Measurements from ENCODE around the gene HCFC1R1. TPM values are rescaled to one million over a fixed set of nuclear protein-coding genes. Genes with fewer than 3 reads are reported as not detected.

Gene HCFC1R1
- total RNA-seq, 1 experiment from 2014 or later: 75.4 TPM

GRCh38 chr16:3051494-3051893 is 27.8 kb upstream of the HCFC1R1 start:
- TF ChIP-seq, protein P1, sequence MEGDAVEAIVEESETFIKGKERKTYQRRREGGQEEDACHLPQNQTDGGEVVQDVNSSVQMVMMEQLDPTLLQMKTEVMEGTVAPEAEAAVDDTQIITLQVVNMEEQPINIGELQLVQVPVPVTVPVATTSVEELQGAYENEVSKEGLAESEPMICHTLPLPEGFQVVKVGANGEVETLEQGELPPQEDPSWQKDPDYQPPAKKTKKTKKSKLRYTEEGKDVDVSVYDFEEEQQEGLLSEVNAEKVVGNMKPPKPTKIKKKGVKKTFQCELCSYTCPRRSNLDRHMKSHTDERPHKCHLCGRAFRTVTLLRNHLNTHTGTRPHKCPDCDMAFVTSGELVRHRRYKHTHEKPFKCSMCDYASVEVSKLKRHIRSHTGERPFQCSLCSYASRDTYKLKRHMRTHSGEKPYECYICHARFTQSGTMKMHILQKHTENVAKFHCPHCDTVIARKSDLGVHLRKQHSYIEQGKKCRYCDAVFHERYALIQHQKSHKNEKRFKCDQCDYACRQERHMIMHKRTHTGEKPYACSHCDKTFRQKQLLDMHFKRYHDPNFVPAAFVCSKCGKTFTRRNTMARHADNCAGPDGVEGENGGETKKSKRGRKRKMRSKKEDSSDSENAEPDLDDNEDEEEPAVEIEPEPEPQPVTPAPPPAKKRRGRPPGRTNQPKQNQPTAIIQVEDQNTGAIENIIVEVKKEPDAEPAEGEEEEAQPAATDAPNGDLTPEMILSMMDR (IDR thresholded peaks at IDR 0.05; ENCODE audit: unreplicated experiment): no peak
- H3K27ac Mint-ChIP-seq (ENCODE audit: unreplicated experiment): no peak overlapping the region
- no TSS peak for BruUV-seq (replicated peaks)
- H3K4me3 Mint-ChIP-seq (ENCODE audit: low read depth, unreplicated experiment): no peak overlapping the region
- intact Hi-C loops (cut with micrococcal nuclease; ENCODE audit: unreplicated experiment): no loop called here
- CTCF ChIA-PET: interaction anchor here (0.6 kb wide), 1 partner anchor 820 kb away, joined by 3 read pairs; no protein-coding TSS in a partner anchor
- H3K9me3 Mint-ChIP-seq (ENCODE audit: low read depth, unreplicated experiment): no peaks in the 10 kb centered on the region
- no peaks in the 10 kb centered on the region for H3K4me1 Mint-ChIP-seq (ENCODE audit: low read depth, unreplicated experiment)
- DNase-seq: no peak
- H3K36me3 Mint-ChIP-seq (ENCODE audit: insufficient read depth, unreplicated experiment): peaks cover 27% of the 10 kb centered on the region
- H3K27me3 Mint-ChIP-seq (ENCODE audit: unreplicated experiment): peaks cover 54% of the 10 kb centered on the region

DNA sequence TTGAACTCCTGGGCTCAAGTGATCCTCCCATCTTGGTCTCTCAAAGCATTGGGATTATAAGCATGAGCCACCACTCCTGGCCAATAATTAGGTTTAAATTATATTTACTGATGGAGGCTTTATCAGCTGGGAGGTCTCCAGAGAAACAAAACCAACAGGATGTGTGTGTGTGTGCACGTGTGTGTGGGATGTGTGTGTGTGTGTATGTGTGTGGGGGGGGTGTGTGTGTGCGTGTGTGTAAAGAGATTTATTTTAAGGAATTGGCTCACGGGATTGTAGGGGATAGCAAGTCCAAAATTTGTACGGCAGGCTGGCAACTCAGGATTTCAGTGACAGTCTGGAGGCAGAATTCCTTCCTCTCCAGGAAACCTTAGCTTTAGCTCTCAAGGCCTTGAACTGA is 27.3 kb upstream of the HCFC1R1 start:
- H3K9me3 Mint-ChIP-seq (ENCODE audit: low read depth, unreplicated experiment): no peaks in the 10 kb centered on the region
- H3K4me1 Mint-ChIP-seq (ENCODE audit: low read depth, unreplicated experiment): no peaks in the 10 kb centered on the region
- CTCF ChIA-PET: no interaction called here
- intact Hi-C loops (cut with micrococcal nuclease; ENCODE audit: unreplicated experiment): no loop called here
- BruUV-seq (replicated peaks): no TSS peak
- H3K4me3 Mint-ChIP-seq (ENCODE audit: low read depth, unreplicated experiment): no peak overlapping the region
- DNase-seq: no peak
- peaks cover 27% of the 10 kb centered on the region for H3K36me3 Mint-ChIP-seq (ENCODE audit: insufficient read depth, unreplicated experiment)
- H3K27me3 Mint-ChIP-seq (ENCODE audit: unreplicated experiment): peaks cover 55% of the 10 kb centered on the region
- H3K27ac Mint-ChIP-seq (ENCODE audit: unreplicated experiment): no peak overlapping the region
- TF ChIP-seq, protein P1 (IDR thresholded peaks at IDR 0.05; ENCODE audit: unreplicated experiment): no peak

DNA sequence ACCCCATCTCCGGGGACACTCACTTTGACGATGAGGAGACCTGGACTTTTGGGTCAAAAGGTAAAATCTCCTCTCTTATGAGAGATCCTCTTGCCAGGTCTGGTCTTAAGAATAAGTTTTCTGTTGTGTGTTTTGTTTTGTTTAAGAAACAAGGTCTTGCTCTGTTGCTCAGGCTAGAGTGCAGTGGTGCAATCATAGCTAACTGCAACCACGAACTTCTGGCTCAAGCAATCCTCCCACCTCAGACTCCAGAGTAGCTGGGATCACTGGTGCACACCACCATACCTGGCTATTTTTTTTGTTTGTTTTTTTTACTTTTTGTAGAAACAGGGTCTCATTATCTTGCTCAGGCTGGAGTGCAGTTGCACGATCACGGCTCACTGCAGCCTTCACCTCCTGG is 26.7 kb upstream of the HCFC1R1 start:
- Mint-ChIP-seq H3K4me3 (ENCODE audit: low read depth, unreplicated experiment) (no peak overlapping the region), H3K9me3 (ENCODE audit: low read depth, unreplicated experiment) (no peaks in the 10 kb centered on the region), H3K36me3 (ENCODE audit: insufficient read depth, unreplicated experiment) (peaks cover 27% of the 10 kb centered on the region), H3K27ac (ENCODE audit: unreplicated experiment) (no peak overlapping the region), H3K27me3 (ENCODE audit: unreplicated experiment) (peaks cover 57% of the 10 kb centered on the region), H3K4me1 (ENCODE audit: low read depth, unreplicated experiment) (no peaks in the 10 kb centered on the region)
- CTCF ChIA-PET: interaction anchor here (1.5 kb wide), 1 partner anchor 8 kb away, joined by 3 read pairs; no protein-coding TSS in a partner anchor
- TF ChIP-seq, protein P1 (IDR thresholded peaks at IDR 0.05; ENCODE audit: unreplicated experiment): no peak
- intact Hi-C loops (cut with micrococcal nuclease; ENCODE audit: unreplicated experiment): no loop called here
- no peak for DNase-seq
- BruUV-seq (replicated peaks): no TSS peak

DNA sequence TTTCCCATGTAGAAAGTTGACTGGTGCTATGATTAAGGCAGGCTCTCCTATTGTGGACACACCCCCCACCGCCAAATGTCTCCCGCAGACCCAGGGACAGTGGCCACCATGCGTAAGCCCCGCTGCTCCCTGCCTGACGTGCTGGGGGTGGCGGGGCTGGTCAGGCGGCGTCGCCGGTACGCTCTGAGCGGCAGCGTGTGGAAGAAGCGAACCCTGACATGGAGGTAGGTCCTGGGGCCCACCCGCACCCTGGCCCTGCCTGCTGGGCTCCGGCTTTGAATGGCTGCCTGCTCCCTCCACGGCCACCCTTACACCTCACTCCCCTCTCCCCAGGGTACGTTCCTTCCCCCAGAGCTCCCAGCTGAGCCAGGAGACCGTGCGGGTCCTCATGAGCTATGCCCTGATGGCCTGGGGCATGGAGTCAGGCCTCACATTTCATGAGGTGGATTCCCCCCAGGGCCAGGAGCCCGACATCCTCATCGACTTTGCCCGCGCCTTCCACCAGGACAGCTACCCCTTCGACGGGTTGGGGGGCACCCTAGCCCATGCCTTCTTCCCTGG is 26.3 kb upstream of the HCFC1R1 start:
- BruUV-seq (replicated peaks): no TSS peak
- Mint-ChIP-seq H3K9me3 (ENCODE audit: low read depth, unreplicated experiment) (no peaks in the 10 kb centered on the region), H3K36me3 (ENCODE audit: insufficient read depth, unreplicated experiment) (peaks cover 23% of the 10 kb centered on the region), H3K4me1 (ENCODE audit: low read depth, unreplicated experiment) (no peaks in the 10 kb centered on the region), H3K4me3 (ENCODE audit: low read depth, unreplicated experiment) (no peak overlapping the region), H3K27ac (ENCODE audit: unreplicated experiment) (no peak overlapping the region), H3K27me3 (ENCODE audit: unreplicated experiment) (peaks cover 62% of the 10 kb centered on the region)
- TF ChIP-seq, protein P1 (IDR thresholded peaks at IDR 0.05; ENCODE audit: unreplicated experiment): no peak
- CTCF ChIA-PET: interaction anchor here (0.5 to 1.5 kb wide), 2 partner anchors 8 to 33 kb away, joined by 3 to 6 read pairs; no protein-coding TSS in a partner anchor
- intact Hi-C loops (cut with micrococcal nuclease; ENCODE audit: unreplicated experiment): no loop called here
- no peak for DNase-seq

Measured in Calu3 (cell line).